Kasumi-1 (cell line): ENCODE results near the gene NFIB.

Experiments
- DNase-seq, 2 experiments: peaks; one replicate each; lab custom pipeline; 2025; lab: John Stamatoyannopoulos, UW

The NFIB gene

DNA sequence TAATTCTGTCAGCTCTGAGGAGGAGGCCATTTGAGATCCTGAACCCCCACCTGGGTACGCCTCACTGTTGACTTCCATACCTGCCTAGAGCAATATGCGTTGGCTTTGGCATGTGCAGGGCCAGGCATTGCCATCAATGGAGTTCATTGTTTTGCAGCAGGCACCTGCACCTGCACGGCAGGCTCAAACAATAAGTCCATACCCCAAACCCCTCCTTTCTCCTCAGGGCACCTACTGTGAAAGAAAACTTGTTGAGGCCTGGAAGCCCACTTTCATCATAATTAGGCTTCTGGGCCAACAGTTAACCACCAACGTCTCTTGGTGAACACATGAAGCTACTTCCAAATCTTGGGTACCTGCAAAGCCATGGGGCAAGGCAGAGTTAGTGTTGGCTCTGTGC is 238.7 kb downstream of the NFIB start:
- DNase-seq: no peak

DNA sequence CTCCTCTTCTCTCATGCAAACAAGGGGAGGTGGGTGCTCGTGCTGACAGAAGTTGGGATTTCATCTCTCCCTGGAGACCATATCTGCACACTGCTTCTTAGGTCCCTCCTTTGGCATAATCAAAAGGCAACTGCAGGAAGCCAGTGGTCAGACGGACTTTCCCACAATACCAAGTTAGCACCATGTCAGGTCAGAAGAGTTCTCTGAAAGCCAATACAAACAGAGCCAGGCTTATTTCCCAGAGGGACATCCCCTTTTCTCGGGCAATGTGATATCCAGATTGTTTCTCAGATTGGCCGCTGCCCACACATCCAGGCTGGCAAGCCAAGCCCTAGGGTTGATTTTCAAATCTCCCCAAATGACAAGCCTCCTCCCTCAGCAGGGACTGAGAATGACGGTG is 241.1 kb downstream of the NFIB start:
- DNase-seq: no peak

DNA sequence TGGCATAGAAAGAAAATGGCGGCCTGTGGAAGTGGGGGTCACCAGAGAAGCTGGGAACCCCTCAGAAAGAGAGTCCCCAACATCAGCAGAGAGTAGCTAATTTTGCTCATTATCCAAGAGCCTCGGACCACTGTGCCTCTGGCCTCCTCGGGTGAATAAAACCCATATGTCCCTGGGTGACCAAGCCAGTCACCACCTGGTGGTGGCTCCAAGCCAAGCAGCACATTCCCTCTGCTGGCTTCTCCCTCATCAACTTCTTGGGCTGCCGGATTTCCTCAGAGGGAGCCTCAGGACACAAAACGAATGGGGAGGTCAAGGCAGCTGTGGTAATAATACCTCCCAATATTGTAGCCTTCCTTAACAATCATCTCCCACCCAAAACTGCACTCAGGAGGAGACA is 242.5 kb downstream of the NFIB start:
- no peak for DNase-seq

DNA sequence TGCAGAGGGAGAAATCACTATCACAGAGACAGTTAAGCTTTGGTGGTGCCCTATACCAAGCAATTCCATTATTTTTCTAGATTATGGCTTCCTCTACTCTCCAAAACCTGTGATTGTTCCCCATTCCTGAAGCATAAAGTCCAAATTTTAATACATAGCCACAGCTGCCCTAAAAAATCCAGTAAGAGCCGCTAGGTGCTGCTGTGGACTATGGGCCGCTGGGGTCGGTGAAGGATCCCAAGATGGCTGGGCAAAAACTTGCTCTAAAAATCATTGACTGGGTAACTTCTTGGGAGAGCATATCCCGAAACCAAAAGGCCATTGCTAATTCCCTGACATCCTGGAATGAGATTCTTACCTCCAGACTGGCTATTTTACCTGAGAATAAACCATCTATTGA is 245.3 kb downstream of the NFIB start:
- no peak for DNase-seq

DNA sequence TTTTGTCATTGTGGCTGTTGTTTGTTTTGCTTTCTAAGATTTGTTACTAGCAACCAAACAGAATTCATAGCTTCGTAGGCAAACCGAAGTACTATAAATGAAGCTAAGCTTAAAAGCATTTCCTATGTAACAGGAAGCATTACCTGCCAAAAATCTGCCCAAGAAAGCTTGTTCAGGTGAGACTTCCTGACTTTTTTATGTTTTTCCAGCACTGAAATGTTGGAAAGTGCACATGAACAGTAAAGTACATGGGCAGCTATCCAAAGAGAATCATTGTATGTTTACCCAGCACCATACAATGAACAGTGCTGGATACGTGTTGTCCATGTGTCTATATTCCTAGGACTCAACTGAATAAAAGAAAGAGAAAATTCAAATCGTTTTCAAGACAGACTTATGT is 247.1 kb downstream of the NFIB start:
- DNase-seq: no peak

DNA sequence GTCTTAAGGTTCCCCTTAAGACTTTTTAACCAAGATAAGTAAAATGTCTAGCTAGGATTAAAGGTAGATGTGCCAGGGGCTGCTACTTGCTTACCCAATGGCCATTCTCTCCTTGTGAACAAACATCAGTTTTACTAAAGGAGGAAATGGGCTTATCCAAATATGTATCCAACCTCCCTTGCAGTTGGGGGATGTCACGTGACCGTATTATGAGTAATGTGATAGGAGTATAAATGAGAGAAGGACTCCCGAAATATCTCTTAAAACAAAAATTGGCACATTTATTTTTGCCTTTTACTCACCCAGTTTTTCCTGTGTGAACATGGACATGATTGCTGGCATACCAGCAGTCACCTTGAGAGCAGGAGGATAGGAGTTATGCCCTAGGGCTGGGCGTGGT is 247.9 kb downstream of the NFIB start:
- no peak for DNase-seq

DNA sequence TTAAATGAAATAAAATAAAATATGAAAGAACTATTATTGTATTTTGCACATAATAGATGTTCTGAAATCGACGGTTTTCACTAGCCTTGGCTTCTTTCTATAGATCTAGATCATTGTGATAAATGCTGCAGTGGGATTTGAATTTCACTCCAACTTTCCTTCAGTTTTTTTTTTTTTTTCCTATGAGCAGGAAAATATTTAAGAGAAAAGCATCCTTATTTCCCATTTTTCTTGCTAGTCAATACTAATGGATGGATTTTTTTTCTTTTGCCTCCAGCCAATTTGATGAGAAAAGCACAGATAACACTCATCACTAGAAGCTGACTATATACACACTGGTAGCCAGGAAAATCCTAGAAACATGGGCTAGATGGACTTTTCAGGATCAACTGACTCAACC is 249.0 kb downstream of the NFIB start:
- no peak for DNase-seq

DNA sequence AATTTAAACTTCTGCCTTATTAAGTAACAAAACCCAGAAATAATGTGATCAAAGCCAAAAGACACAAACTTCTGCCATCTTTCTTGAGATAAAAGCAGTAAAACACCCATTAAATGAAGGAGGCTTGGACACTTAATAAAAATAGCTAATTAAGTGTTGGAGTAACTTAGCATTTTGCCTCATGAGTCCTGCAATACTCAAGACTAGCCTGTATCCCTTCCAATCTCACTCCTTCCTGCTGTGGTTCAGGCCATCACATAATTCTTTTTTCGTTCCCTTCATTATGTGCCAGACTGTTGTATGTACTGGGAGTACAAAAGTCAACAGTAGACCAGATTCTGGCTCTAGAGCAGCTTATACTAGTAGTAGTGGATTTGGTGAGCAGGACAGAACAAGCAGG is 250.2 kb downstream of the NFIB start:
- no peak for DNase-seq

DNA sequence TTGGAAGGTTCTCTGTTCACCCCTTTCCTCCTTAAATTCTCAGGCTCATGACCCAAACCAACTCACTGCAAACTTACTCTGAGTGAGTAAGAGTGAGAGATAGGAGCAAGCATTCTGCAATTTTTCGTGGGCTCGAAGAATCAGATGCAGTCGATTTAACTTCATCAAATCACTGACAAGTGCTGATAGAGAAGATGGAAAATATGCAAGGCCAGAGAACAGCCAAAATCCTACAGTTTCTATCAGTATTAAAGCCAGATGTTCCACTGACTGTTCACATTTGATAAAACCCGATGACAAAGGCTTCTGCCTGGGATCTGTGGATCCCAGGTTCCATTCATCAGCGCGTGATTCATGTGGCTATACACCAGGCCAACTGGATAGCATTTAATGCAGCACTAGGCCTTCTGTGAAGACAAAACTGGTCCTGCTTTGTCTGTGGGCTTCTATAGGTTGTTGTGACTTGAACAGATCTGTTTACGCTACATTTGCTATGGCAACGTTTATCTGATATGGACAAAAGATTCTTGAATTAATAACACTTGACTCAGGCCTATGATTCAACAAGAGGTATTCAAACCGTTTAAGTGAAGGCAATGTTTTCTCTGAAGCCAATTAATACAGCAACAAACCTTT is 251.2 kb downstream of the NFIB start:
- DNase-seq: no peak

DNA sequence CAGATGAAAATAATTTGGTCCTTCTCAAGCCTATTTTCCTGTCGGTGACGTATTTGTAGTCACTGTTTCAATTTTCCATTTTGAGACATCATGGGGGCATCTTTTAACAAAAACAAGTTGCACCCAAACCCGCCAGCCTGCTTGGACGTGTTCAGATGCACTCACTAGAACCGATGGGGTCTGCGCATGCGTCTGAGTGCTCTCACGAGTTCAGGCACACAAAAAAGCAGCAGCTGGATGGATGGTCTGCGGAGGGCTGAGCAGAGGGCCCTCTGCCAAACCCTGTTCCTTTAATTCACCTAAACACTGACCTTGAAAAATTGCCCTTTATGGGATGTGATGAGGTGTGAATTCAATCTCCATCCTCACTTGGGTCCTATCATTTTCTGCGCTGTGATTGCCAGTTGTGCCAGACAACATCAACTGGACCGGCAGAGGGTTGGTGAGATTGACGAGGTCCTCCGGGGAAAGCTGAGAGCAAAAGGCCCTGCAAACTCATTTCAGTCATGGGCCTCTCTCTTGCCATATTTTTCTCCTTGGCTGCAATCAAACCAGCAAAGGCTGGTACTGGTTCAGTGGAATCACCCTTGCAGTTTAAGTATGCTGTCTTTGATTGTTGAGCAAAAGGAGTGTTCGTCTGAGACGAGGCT is 251.9 kb downstream of the NFIB start:
- DNase-seq: no peak

DNA sequence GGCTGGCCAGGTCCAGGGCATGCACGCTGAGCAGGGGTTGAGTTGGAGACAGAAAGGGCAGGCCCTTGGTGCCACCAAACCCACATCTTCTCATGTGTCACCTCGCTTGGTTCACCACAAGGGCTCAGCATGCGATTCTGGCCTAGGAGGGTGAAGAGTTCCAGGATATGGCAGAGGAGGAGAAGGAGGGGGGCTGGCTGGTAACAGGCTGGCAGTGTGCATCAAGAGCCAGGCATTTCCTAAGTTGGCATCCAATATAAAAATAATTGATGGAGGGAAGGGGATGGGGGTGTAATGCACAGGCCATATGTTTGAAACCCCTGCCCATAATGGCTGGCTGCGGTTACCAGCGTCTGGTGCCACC is 255.6 kb downstream of the NFIB start:
- no peak for DNase-seq

DNA sequence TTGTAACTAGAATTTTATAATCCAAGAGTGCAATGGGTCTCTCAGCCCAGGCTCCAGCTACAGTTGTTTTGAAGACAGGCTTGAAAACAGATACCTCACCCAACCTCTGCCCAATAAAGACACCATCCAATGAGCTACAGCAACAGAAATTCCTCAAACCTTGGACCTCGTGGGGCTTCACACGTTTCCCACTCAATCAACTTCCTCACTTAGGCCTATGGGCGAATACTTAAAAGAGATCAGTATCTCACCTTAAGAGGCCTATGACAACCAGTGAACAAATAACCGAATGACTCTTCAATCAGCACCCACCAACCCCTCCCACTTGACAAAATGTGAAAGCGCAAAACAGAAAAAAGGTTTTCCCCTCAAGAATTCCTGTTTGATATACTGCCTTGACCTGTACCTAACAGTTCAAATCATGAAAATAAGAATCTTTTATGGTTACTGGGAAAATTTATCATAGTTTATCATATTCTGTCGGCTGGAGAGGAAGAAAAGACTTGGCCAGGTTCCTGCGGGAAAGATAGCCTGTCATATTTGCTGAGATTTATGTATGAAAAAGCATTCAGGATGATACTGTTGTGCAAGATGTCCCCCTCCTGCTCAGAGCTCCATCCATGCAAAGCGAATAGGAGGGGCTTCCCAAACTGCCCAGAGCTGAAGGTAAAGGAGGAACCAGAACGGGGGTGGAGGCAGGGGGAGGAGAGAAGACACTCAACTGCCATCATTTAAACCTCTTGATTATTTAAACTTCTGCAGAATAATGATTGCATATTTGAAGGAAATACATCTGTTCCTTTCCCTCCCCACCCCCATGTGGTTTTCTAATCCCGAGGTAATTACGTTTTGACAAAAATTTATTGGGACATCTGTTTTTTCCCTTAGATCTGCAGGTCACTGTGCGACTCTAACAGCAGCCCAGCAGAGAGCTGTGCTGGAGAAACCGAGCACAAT is 256.3 kb downstream of the NFIB start:
- no peak for DNase-seq

DNA sequence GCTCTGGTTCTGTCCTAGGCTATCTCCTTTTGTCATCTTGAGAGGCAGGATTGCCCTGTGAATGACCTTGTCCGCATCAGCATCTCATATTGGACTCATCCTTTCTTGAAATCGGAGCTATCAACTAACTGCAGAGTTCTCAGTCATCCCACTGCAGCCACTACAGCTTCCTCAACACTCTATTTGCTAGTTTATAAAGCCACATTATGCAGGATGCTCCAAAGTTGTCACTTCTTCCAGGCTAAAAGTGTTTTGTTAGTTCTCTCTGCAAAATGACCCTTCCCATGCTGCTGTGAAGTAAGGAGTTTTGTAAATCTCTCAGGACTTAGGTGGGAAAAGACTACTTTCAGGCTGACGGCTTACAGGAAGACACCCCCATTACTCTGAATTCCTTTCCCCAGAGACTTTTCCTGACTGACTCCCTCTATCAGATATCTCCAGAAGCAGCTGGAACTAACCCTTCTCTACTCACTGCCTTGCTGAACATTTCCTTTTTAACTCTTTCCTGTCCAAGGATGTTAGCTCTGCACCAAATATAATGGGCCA is 257.6 kb downstream of the NFIB start:
- no peak for DNase-seq

DNA sequence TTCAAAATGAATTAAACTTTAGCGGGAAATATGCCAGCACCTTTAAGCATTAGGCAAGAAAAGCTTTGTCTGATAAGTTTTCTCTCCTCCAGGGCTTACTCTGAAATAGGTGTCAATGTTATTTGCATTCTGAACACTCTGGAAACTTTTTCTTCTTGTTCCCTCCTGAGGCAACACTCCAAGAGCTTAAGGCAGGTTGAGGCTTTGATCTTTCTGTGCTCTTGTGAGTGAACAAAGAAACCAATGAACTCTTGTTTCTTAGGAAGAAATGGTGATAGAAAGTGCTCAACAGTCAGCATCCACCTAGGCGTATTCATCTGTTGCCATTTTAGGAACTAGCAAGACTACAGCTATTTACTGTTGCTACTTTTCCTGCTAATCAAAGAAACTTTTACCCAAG is 259.8 kb downstream of the NFIB start:
- no peak for DNase-seq

DNA sequence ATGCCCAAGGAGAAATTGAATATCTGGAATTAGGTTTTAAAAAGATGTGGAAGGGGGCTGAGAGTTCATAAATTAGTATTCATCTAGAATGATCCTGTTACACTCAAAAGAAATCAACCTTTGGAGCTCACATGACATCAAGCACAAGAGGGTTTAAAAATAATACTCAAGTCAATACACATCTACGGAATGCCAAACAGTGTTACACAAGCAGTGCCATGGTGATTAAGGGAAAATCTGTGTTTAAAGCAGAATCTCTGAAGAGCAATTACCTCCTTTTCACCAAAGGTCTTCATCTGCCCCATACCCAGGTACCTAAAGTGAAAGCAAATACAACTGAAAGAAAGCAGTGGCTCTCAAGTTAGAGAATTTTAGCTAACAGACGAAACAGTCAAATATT is 261.6 kb downstream of the NFIB start:
- no peak for DNase-seq

DNA sequence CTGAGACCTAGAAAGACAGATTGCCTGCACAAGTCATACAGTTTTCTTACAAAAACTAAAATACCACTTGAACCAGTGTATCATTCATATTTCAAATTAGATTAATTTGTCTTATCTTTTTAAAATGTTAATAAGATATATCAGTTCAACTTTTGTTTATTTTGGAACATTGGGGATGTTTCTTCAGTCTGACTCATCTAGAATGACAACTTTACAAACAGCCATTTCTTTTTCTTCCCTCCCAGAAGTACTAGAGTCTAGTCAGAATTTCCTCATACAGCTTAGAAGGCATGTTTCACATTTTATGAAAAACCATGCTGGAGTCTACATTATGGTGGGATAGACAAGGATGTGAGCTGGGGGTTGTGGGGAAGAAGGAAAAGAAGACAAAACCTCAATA is 262.5 kb downstream of the NFIB start:
- DNase-seq: no peak

DNA sequence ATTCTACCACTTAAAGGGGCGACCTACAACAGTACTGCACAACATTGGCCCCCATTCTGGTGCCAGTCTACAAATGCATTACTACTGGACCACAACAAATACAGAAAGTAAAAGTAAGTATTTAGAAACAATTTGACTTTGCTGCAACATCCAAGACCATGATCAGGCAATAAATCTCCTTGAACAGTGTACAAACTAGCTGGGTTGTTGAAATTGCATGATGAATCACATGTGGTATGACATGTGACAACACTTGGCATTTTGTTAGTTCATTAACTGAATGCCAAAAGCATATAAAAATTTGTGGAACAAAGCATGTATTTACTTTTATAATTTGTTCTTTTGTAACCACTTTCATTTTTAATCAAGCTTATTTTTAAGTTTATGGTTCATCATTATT is 270.5 kb downstream of the NFIB start:
- no peak for DNase-seq

DNA sequence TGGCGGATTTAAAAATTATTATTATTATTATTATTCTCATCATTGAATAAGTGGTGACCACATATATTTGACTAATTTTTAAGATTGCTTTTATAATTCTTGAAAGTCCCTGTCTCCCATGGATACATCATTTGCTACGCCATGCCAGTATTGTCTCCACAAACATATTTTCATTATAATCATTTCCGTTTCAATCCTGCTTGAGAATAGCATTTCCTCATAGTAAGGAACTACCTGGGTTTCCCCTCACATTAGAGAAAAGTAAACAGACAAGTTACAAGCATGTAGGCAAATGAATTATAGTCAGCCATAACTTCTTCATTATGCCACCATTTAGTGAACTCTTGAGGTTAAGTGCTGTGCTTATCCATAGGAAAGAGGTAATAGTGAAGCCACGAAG is 276.6 kb downstream of the NFIB start:
- no peak for DNase-seq

DNA sequence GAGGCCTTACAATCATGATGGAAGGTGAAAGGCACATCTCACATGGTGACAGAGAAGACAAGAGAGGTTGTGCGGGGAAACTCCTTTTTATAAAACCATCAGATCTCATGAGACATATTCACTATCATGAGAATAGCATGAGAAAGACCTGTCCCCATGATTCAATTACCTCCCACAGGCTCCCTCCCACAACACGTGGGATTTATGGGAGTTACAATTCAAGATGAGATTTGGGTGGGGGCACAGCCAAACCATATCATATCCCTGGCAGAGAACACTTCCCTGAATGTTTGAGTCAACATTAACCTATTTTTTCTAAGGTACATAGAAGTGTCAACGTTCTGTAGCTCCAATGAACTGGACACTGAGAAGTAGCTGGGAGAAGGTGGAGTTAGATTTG is 280.9 kb downstream of the NFIB start:
- DNase-seq: no peak
